Osteocyte (in vitro differentiated cells): ENCODE measurements around the gene PAM16. TPM values are rescaled to one million over a fixed set of nuclear protein-coding genes. Genes with fewer than 3 reads are reported as not detected.

Source experiments
- DNase-seq: peaks from one replicate; pipeline ENCODE4 v3.0.0; 2021; ENCODE audit warnings: mixed read lengths; ENCODE audit not compliant: unreplicated experiment; ENCODE audit errors: extremely low spot score
- H3K27ac Mint-ChIP-seq: one replicate; pipeline ENCODE4 v1.8.0; 2021; ENCODE audit warnings: mild to moderate bottlenecking, mixed read lengths; ENCODE audit not compliant: unreplicated experiment
- H3K27me3 Mint-ChIP-seq: one replicate; pipeline ENCODE4 v1.8.0; 2021; ENCODE audit warnings: mixed read lengths; ENCODE audit not compliant: unreplicated experiment
- H3K36me3 Mint-ChIP-seq: one replicate; pipeline ENCODE4 v1.8.0; 2021; ENCODE audit warnings: mixed read lengths; ENCODE audit not compliant: unreplicated experiment
- H3K4me1 Mint-ChIP-seq: one replicate; pipeline ENCODE4 v1.8.0; 2021; ENCODE audit warnings: mixed read lengths; ENCODE audit not compliant: unreplicated experiment
- H3K4me3 Mint-ChIP-seq: one replicate; pipeline ENCODE4 v1.8.0; 2021; ENCODE audit warnings: mild to moderate bottlenecking, moderate library complexity, mixed read lengths; ENCODE audit not compliant: unreplicated experiment
- H3K9me3 Mint-ChIP-seq: one replicate; pipeline ENCODE4 v1.8.0; 2021; ENCODE audit warnings: mixed read lengths; ENCODE audit not compliant: unreplicated experiment
- total RNA-seq: library from RNA; stranded (reverse); gene quantifications from 2 replicates; pipeline ENCODE4 v1.2.1, GENCODE V29; 2021
- TF ChIP-seq, protein P1 (sequence below): fragments of 200-600 bp; sonication (generic); IDR thresholded peaks from 2 replicates; pipeline ENCODE4 v1.5.0; 2021; ENCODE audit warnings: antibody characterized with exemption, mild to moderate bottlenecking, moderate library complexity

The PAM16 gene
- total RNA-seq, 1 donor from 2014 or later: 21.0 TPM

DNA sequence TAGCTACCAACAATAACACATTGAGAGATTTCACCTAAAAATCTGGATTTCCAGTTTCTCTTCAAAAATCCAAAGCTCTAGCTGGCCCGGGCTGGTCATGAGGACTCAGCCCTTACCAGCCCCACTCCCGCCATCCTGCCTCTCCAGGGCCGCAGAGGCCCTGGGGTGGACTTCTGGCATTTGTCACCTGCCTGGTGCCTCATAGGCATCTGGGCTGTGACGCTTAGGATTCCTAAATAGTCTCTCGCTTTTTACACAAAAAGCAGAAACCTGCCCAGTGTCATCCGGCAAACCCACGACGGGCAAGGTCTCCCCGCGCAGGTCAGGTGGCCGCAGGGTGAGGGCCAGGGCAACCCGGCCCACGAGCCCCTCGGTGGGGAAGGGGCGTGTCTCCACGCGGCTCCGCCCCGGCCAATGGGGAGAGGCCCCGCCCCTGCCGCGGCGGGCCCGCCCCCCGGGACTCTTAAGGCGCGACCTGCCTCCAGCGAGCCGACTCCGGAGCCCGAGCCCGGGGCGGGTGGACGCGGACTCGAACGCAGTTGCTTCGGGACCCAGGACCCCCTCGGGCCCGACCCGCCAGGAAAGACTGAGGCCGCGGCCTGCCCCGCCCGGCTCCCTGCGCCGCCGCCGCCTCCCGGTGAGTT is 20.4 kb upstream of the PAM16 start, which contains the start of gene VASN:
VASN (plus strand) TSS at position 492 of the 644 bp plus-strand sequence. CDS start 9,030 bp downstream, outside the sequence.
- H3K36me3 Mint-ChIP-seq: peaks cover 2% of the 10 kb centered on the region
- TF ChIP-seq, protein P1, sequence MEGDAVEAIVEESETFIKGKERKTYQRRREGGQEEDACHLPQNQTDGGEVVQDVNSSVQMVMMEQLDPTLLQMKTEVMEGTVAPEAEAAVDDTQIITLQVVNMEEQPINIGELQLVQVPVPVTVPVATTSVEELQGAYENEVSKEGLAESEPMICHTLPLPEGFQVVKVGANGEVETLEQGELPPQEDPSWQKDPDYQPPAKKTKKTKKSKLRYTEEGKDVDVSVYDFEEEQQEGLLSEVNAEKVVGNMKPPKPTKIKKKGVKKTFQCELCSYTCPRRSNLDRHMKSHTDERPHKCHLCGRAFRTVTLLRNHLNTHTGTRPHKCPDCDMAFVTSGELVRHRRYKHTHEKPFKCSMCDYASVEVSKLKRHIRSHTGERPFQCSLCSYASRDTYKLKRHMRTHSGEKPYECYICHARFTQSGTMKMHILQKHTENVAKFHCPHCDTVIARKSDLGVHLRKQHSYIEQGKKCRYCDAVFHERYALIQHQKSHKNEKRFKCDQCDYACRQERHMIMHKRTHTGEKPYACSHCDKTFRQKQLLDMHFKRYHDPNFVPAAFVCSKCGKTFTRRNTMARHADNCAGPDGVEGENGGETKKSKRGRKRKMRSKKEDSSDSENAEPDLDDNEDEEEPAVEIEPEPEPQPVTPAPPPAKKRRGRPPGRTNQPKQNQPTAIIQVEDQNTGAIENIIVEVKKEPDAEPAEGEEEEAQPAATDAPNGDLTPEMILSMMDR: no peak
- peaks cover 55% of the 10 kb centered on the region for H3K4me1 Mint-ChIP-seq
- H3K4me3 Mint-ChIP-seq: peak within 1 kb of the TSS; percentile 89
- no peaks in the 10 kb centered on the region for H3K9me3 Mint-ChIP-seq
- peak; percentile 93 for DNase-seq
- H3K27ac Mint-ChIP-seq: peak within 1 kb of the TSS; percentile 89
- H3K27me3 Mint-ChIP-seq: no peaks in the 10 kb centered on the region

DNA sequence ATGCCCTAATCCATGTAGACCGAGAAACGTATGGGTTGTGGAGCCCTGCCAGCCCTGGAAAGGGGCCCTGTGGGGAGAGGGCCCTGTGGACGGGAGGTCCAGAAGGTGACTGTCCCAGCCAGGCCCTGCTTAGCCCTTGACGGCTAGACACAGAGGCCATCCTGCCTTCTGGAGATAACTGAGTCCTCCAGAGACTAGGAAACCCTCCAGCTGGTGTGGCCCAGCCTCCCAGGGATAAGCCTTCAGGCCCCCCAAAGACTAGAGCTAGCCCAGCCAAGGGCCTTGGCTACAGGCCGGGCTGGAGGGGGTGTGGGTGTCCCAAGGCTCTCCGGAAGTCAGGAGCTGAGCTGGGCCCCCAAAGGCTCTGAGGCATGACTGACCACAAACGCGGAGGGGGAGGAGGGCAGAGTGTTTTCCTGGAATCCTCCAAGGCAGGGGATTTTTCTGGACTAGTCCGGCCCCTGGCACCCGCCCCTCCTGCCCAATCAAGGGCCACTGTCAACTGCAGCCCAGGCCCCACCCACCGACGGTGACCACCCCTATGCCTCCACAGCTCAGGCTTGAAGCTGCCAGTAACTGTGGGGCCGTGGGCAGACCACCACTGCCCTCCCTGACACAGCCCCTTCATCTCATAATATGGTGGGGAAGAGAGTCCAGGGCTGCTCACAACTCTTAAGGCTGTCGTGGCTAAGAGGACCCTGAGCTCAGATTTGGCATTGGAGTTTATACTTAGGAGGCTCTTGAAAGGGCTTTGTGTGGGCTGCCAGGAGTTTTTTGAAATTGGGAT is 19.6 kb upstream of the PAM16 start:
- TF ChIP-seq, protein P1: no peak
- Mint-ChIP-seq H3K27me3 (no peaks in the 10 kb centered on the region), H3K4me3 (peak overlapping the region; percentile 57), H3K36me3 (peaks cover 2% of the 10 kb centered on the region), H3K27ac (peak overlapping the region; percentile 89), H3K4me1 (peaks cover 48% of the 10 kb centered on the region), H3K9me3 (no peaks in the 10 kb centered on the region)
- DNase-seq: no peak

DNA sequence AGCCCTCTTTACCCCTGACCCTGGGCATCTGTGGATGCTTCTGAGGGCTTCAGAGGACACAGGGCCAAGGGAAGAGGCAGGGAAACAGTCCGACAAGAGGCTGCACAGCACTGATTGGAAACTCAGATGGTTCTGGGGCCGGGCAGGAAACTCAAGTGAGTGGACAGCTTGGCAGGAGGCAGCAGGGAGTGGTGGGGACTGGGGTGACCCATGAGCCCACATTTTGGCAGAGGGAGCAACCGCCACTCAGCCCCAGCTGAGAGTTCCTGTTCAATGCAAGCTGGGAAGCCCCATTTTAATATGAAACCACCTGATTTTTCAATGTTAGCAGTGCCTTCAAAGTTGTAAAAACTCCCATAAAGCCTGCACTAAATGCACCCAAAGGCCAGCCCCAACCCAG is 19.0 kb upstream of the PAM16 start:
- no peak for DNase-seq
- Mint-ChIP-seq H3K27me3 (no peaks in the 10 kb centered on the region), H3K4me3 (no peak overlapping the region), H3K4me1 (peaks cover 42% of the 10 kb centered on the region), H3K9me3 (no peaks in the 10 kb centered on the region), H3K36me3 (peaks cover 2% of the 10 kb centered on the region), H3K27ac (peak overlapping the region; percentile 89)
- TF ChIP-seq, protein P1: no peak

DNA sequence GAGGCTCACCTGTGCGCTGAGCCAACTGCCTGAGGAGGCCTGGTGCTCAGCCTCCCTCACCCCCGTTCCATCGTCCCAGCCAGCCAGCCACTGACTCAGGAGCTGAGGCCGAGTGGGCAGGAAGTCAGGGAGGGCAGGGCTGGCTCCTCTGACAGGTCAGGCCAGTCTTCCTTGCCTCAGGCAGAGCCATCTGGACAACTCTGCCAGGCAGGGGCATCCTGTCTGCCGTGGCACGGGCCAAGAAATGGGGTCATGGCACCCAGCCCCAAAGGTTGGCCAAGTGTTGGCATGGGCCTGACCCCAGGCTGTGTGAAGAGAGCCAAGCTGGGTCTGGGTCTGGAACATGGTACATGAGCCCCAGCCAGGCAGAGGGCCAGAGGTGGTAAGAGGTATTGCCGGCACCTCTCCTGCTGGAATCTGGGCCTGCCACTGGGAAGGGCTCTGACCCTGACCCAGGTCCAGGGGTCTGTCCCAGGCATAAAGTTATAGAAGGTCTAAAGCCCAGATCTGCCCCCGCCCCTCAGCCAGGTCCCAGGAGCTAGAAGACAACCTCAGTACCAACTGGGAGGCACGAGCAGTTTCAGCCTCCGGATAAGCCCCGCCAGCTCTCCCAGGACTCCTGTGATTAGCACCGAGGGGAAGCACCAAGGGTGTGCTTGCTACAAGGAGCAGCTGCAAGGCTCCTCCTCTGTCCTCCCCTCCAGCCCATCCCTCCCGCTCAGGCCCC is 18.0 kb upstream of the PAM16 start:
- peak overlapping the region; percentile 41 for H3K27ac Mint-ChIP-seq
- peaks cover 35% of the 10 kb centered on the region for H3K4me1 Mint-ChIP-seq
- no peaks in the 10 kb centered on the region for H3K9me3 Mint-ChIP-seq
- H3K4me3 Mint-ChIP-seq: no peak overlapping the region
- no peak for DNase-seq
- H3K36me3 Mint-ChIP-seq: peaks cover 2% of the 10 kb centered on the region
- TF ChIP-seq, protein P1: no peak
- H3K27me3 Mint-ChIP-seq: no peaks in the 10 kb centered on the region
